ENCODE results near the gene FLNB. TPM values are rescaled to one million over a fixed set of nuclear protein-coding genes. Genes with fewer than 3 reads are reported as not detected.

Gene FLNB
- total and polyA plus RNA-seq, 2 of the 8 experiments (the other 6 are each of a cell fraction or from before 2014, with no cell fraction given), result 72.3 to 118 TPM

DNA sequence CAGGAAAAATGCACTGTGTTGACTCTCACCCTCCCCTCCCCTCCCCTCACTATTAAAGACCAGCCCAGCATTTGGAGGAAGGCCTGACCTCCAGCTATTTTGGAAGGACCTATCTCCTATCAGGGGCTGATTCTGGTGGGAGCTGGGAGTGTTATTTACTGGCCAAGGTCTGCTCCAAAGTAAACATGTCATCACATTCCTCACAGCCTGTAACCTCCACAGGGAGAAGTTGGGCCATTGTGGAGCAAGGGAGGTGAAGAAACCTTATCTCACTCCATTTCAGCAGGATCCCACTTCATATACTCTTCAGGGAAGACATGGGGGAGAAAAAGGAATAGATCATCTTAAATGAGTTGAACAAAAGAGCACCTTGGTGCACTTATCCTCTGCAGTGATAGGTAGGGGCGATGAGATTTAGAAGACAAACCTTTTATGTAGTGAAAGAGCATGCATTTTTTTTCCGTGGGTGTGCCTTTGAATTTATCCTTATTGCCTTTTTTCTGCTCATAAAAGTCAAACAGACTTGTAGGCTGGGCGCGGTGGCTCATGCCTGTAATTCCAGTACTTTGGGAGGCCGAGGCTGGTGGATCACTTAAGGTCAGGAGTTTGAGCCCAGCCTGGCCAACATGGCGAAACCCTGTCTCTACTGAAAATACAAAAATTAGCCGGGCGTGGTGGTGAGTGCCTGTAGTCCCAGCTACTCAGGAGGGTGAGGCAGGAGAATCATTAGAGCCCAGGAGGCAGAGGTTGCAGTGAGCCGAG is 15.6 kb upstream of the FLNB start:
- Histone ChIP-seq H3K23ac (ENCODE audit: insufficient read length) (no peak overlapping the region), H3K36me3 (ENCODE audit: control insufficient read depth in 2 of 4, insufficient read depth in 4 of 4, low read length in 3 of 4) (no peaks in the 10 kb centered on the region), H3K79me2 (ENCODE audit: control insufficient read depth in 1 of 2, insufficient read depth in 2 of 2, low read length in 2 of 2) (no peaks in the 10 kb centered on the region), H2BK20ac (ENCODE audit: low read length) (no peak overlapping the region), H3K27ac (ENCODE audit: low read depth, low read length) (no peak overlapping the region), H2AFZ (ENCODE audit: low read length) (0 out of 2 replicates have a peak overlapping the region, but pooled peaks have one; percentile 40), H4K5ac (ENCODE audit: insufficient read length, low read depth, low read length) (no peak overlapping the region), H2BK120ac (replicated peaks; ENCODE audit: low read depth, low read length) (no peak overlapping the region), H3K23me2 (ENCODE audit: low read depth, low read length) (no peaks in the 10 kb centered on the region), H4K8ac (ENCODE audit: extremely low read depth, insufficient read depth, low read length) (no peak overlapping the region), H3K18ac (ENCODE audit: extremely low read depth, low read length) (no peak overlapping the region), H2BK5ac (ENCODE audit: low read depth, low read length) (no peak overlapping the region), H3K9me3 (ENCODE audit: insufficient read depth in 2 of 2, low read depth in 1 of 2, low read length in 1 of 2) (no peaks in the 10 kb centered on the region), H3K4me1 (replicated peaks in 1 of 4; ENCODE audit: control insufficient read depth in 3 of 4, insufficient read depth in 4 of 4, low read length in 3 of 4) (no peaks in the 10 kb centered on the region; a peak in 1 of 7 replicates), H4K20me1 (replicated peaks in 1 of 2; ENCODE audit: control insufficient read depth in 1 of 2, insufficient read depth in 2 of 2, low read length in 2 of 2) (no peaks in the 10 kb centered on the region), H3K27me3 (replicated peaks in 1 of 4; ENCODE audit: control insufficient read depth in 3 of 4, extremely low read depth in 1 of 4, insufficient read depth in 3 of 4, low read length in 3 of 4) (no peaks in the 10 kb centered on the region), H2BK12ac (ENCODE audit: low read depth, low read length) (no peak overlapping the region), H3K4ac (replicated peaks; ENCODE audit: insufficient read length, low read depth, low read length) (no peak overlapping the region), H3K79me1 (ENCODE audit: low read depth, low read length) (no peaks in the 10 kb centered on the region), H3K4me2 (ENCODE audit: insufficient read depth in 1 of 2, low read depth in 2 of 2, low read length in 2 of 2) (no peak overlapping the region), H3K4me3 (ENCODE audit: extremely low read depth in 1 of 4, insufficient read depth in 2 of 4, low read depth in 3 of 4, low read length in 4 of 4) (no peak overlapping the region), H2AK5ac (ENCODE audit: low read depth, low read length) (no peak overlapping the region), H4K91ac (replicated peaks; ENCODE audit: insufficient read length, low read length) (no peak overlapping the region), H3K56ac (replicated peaks; ENCODE audit: insufficient read length, low read depth, low read length) (no peak overlapping the region), H2BK15ac (ENCODE audit: low read length) (no peak overlapping the region), H3K14ac (ENCODE audit: insufficient read length) (no peak overlapping the region), H3K9ac (replicated peaks in 1 of 4; ENCODE audit: extremely low read depth in 1 of 4, low read depth in 3 of 4, low read length in 3 of 4) (no peak overlapping the region)
- POLR2A ChIA-PET (ENCODE audit: partially characterized antibody), result no interaction called here
- FAIRE-seq (no peak), DNase-seq (ENCODE audit: low read depth in 1 of 2, low spot score in 2 of 2) (no peak)
- 97% methylated on average over 9 of the region's 9 CpGs; no CpG with 5 or more reads in 1 of the 2 experiments for WGBS, 2 experiments (ENCODE audit: extremely low coverage in 1 of 2, insufficient coverage in 1 of 2, insufficient read length in 1 of 2, insufficient replicate concordance in 2 of 2, low coverage in 1 of 2, low lambda C conversion rate in 2 of 2, missing lambda C conversion rate in 1 of 2)
- TF ChIP-seq KDM5A (IDR thresholded peaks at IDR 0.05; ENCODE audit: low read length), result no peak
- TF ChIP-seq SP2 (IDR thresholded peaks at IDR 0.05; ENCODE audit: low read length), result no peak
- TF ChIP-seq CHD2 (IDR thresholded peaks at IDR 0.05; ENCODE audit: low read length), result no peak
- no peak for TF ChIP-seq EGR1 (IDR thresholded peaks at IDR 0.05; ENCODE audit: borderline replicate concordance, low read depth, low read length)
- TF ChIP-seq SIX5 (IDR thresholded peaks at IDR 0.05; ENCODE audit: low read depth, low read length), result no peak
- no peak for TF ChIP-seq RAD21 (IDR thresholded peaks at IDR 0.05 in 1 of 2, conservative IDR thresholded peaks at IDR 0.05 in 1 of 2; ENCODE audit: low read depth in 2 of 2, low read length in 2 of 2)
- no peak for TF ChIP-seq HDAC6 (IDR thresholded peaks at IDR 0.05; ENCODE audit: low read depth, low read length)
- TF ChIP-seq BCL11A (IDR thresholded peaks at IDR 0.05; ENCODE audit: low read depth in 2 of 2, low read length in 2 of 2), result no peak
- TF ChIP-seq CREB1 (IDR thresholded peaks at IDR 0.05), result no peak
- no peak for TF ChIP-seq TCF12 (IDR thresholded peaks at IDR 0.05; ENCODE audit: low read depth, low read length)
- TF ChIP-seq, protein P1, sequence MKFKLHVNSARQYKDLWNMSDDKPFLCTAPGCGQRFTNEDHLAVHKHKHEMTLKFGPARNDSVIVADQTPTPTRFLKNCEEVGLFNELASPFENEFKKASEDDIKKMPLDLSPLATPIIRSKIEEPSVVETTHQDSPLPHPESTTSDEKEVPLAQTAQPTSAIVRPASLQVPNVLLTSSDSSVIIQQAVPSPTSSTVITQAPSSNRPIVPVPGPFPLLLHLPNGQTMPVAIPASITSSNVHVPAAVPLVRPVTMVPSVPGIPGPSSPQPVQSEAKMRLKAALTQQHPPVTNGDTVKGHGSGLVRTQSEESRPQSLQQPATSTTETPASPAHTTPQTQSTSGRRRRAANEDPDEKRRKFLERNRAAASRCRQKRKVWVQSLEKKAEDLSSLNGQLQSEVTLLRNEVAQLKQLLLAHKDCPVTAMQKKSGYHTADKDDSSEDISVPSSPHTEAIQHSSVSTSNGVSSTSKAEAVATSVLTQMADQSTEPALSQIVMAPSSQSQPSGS (IDR thresholded peaks at IDR 0.05; ENCODE audit: low read length), result no peak
- no peak for TF ChIP-seq BRCA1 (IDR thresholded peaks at IDR 0.05; ENCODE audit: low read depth, low read length)
- TF ChIP-seq SP1 (IDR thresholded peaks at IDR 0.05; ENCODE audit: low read depth, low read length), result no peak
- CTCF ChIA-PET (ENCODE audit: partially characterized antibody), result interaction anchor here (0.7 to 3.0 kb wide), 2 partner anchors 15 to 175 kb away, joined by 3 to 9 read pairs; no protein-coding TSS in a partner anchor
